CD8-positive, alpha-beta memory T cell (primary cell): ENCODE results near the gene HBQ1. TPM values are rescaled to one million over a fixed set of nuclear protein-coding genes. Genes with fewer than 3 reads are reported as not detected.
"Not testable (repeated sequence)": the region's sequence is repeated elsewhere in the genome, so short reads cannot be mapped to it uniquely, and the experiment has no call there.

Experiments
- CTCF ChIA-PET: fragments of 350-600 bp; sonication (Branson Sonifier 250); formaldehyde crosslinking; loops from one replicate; lab custom pipeline; 2021; ENCODE audit warnings: antibody characterized with exemption; lab: Charles Lee
- POLR2A ChIA-PET: fragments of 350-600 bp; sonication (Branson Sonifier 250); formaldehyde crosslinking; loops from one replicate; lab custom pipeline; 2021; ENCODE audit warnings: antibody characterized with exemption; lab: Charles Lee
- DNase-seq, 5 donors: peaks; one replicate each; pipeline versions ENCODE4 v3.0.0 to v3.0.0-alpha.2; 2020 to 2022; ENCODE audit warnings: mixed read lengths in 1 of 5
- H3K27ac ChIP-seq: one replicate; pipeline ENCODE4 v1.7.0; 2013; ENCODE audit warnings: low read depth, mild to moderate bottlenecking, low read length, moderate library complexity
- H3K27me3 ChIP-seq: 2 replicates; pipeline ENCODE4 v1.7.0; 2013; ENCODE audit warnings: low read length, mild to moderate bottlenecking; ENCODE audit not compliant: insufficient read depth, poor library complexity, severe bottlenecking
- H3K36me3 ChIP-seq: 2 replicates; pipeline ENCODE4 v1.7.0; 2013; ENCODE audit warnings: mild to moderate bottlenecking, low read length, moderate library complexity; ENCODE audit not compliant: insufficient read depth
- H3K4me1 ChIP-seq: 2 replicates; pipeline ENCODE4 v1.7.0; 2013; ENCODE audit warnings: mild to moderate bottlenecking, low read length, moderate library complexity; ENCODE audit not compliant: insufficient read depth
- H3K4me3 ChIP-seq: 2 replicates; pipeline ENCODE4 v1.7.0; 2013; ENCODE audit warnings: mild to moderate bottlenecking, low read length
- H3K9me3 ChIP-seq: 2 replicates; pipeline ENCODE4 v1.7.0; 2013; ENCODE audit warnings: mild to moderate bottlenecking, low read length
- H3K27ac Mint-ChIP-seq, 8 donors: one replicate each; pipeline ENCODE4 v1.8.0; 2020 to 2021; ENCODE audit warnings: mixed read lengths in 8 of 8, mild to moderate bottlenecking in 6 of 8, inconsistent platforms in 3 of 8, moderate library complexity in 3 of 8
- H3K27me3 Mint-ChIP-seq, 2 donors: one replicate each; pipeline ENCODE4 v1.8.0; 2020 to 2021; ENCODE audit warnings: mixed read lengths in 2 of 2, mild to moderate bottlenecking in 1 of 2, moderate library complexity in 1 of 2
- H3K36me3 Mint-ChIP-seq, 3 donors: one replicate each; pipeline ENCODE4 v1.8.0; 2020 to 2021; ENCODE audit warnings: mixed read lengths in 3 of 3, inconsistent platforms in 1 of 3, mild to moderate bottlenecking in 1 of 3
- H3K4me1 Mint-ChIP-seq, 3 donors: one replicate each; pipeline ENCODE4 v1.8.0; 2020 to 2021; ENCODE audit warnings: mixed read lengths in 3 of 3, inconsistent platforms in 1 of 3, mild to moderate bottlenecking in 1 of 3
- H3K4me3 Mint-ChIP-seq, 7 donors: one replicate each; pipeline ENCODE4 v1.8.0; 2020 to 2021; ENCODE audit warnings: mixed read lengths in 7 of 7, mild to moderate bottlenecking in 6 of 7, moderate library complexity in 4 of 7, inconsistent platforms in 2 of 7
- H3K9me3 Mint-ChIP-seq, 5 donors: one replicate each; pipeline ENCODE4 v1.8.0; 2020 to 2022; ENCODE audit warnings: mixed read lengths in 5 of 5, mild to moderate bottlenecking in 3 of 5, moderate library complexity in 2 of 5, inconsistent platforms in 1 of 5
- polyA plus RNA-seq: library from polyadenylated mRNA; unstranded; fragments of 300-500 nt; fragmentation: Illumina TruSeq; gene quantifications from one replicate; pipeline ENCODE4 v1.2.3, GENCODE V29; 2021
- total RNA-seq, 2 experiments: library from RNA; stranded (reverse); gene quantifications; one replicate each; pipeline ENCODE4 v1.2.3, GENCODE V29; 2021

The HBQ1 gene
- total and polyA plus RNA-seq, 3 experiments from 2014 or later = 0.72 TPM; not detected in 2

DNA sequence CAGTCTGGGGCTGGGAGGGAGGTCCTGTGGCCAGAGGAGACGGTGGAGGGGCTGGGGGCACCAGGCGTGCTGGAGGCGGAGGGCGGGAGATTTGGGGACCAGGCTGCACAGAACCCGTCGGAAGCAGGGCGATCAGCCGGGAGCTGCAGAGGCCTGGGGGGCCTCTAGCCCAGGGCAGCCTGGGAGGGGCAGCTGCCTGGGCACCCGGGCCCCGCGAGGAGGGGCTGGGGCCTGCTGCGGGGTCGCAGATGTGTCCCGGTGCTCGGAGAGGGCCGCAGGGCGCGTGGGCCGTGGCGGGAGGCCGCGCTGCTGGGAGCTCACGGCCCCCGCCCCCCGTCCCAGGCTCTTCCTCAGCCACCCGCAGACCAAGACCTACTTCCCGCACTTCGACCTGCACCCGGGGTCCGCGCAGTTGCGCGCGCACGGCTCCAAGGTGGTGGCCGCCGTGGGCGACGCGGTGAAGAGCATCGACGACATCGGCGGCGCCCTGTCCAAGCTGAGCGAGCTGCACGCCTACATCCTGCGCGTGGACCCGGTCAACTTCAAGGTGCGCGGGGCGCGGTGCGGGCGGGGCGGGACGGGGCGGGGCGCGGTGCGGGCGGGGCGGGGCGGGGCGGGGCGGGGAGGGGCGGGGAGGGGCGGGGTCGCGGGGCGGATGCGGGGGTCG lies 26.6 kb upstream of the HBQ1 start:
- H3K4me3 Mint-ChIP-seq, POLR2A ChIA-PET: not testable (repeated sequence)
- H3K4me1 Mint-ChIP-seq = peaks cover 5 to 10% (median 7%) of the 10 kb centered on the region in 3 donors

GRCh38 chr16:154217-155030 lies 25.8 kb upstream of the HBQ1 start:
- no peaks in the 10 kb centered on the region for H3K36me3 ChIP-seq

More for the DNA sequence above, 26.6 kb upstream of the HBQ1 start:
- H3K27ac Mint-ChIP-seq, H3K27ac ChIP-seq, CTCF ChIA-PET, H3K9me3 Mint-ChIP-seq, H3K4me3 ChIP-seq, H3K9me3 ChIP-seq, H3K4me1 ChIP-seq, H3K36me3 ChIP-seq, H3K36me3 Mint-ChIP-seq, H3K27me3 ChIP-seq: not testable (repeated sequence)
- peak in 1 of 5 donors; percentile 5 for DNase-seq
- H3K27me3 Mint-ChIP-seq = peaks cover 26 to 34% of the 10 kb centered on the region in 2 donors

GRCh38 chr16:155031-155398 lies 25.2 kb upstream of the HBQ1 start:
- peaks cover 0 to 4% (median 0%) of the 10 kb centered on the region in 3 donors for H3K36me3 Mint-ChIP-seq
- H3K4me3 ChIP-seq = peak overlapping the region; percentile 37

More at GRCh38 chr16:154217-155030, 25.8 kb upstream of the HBQ1 start:
- peaks cover 10% of the 10 kb centered on the region for H3K27me3 ChIP-seq
- H3K4me1 ChIP-seq = peaks cover 9% of the 10 kb centered on the region
- peak in 3 of 5 donors; percentile 10 to 50 (median 21) for DNase-seq
- ChIA-PET CTCF (no interaction called here), POLR2A (no interaction called here)
- peak overlapping the region; percentile 6 for H3K27ac ChIP-seq
- H3K27ac Mint-ChIP-seq = peak overlapping the region in 1 of 8 donors; percentile 20
- peaks cover 28 to 39% of the 10 kb centered on the region in 2 donors for H3K27me3 Mint-ChIP-seq
- H3K9me3 ChIP-seq = no peaks in the 10 kb centered on the region
- H3K9me3 Mint-ChIP-seq = no peaks in the 10 kb centered on the region
- peak overlapping the region; percentile 71 to 84 (median 81) for H3K4me3 Mint-ChIP-seq
- peak overlapping the region; percentile 37 for H3K4me3 ChIP-seq
- peaks cover 5 to 10% (median 7%) of the 10 kb centered on the region in 3 donors for H3K4me1 Mint-ChIP-seq
- peaks cover 0 to 4% (median 0%) of the 10 kb centered on the region in 3 donors for H3K36me3 Mint-ChIP-seq

DNA sequence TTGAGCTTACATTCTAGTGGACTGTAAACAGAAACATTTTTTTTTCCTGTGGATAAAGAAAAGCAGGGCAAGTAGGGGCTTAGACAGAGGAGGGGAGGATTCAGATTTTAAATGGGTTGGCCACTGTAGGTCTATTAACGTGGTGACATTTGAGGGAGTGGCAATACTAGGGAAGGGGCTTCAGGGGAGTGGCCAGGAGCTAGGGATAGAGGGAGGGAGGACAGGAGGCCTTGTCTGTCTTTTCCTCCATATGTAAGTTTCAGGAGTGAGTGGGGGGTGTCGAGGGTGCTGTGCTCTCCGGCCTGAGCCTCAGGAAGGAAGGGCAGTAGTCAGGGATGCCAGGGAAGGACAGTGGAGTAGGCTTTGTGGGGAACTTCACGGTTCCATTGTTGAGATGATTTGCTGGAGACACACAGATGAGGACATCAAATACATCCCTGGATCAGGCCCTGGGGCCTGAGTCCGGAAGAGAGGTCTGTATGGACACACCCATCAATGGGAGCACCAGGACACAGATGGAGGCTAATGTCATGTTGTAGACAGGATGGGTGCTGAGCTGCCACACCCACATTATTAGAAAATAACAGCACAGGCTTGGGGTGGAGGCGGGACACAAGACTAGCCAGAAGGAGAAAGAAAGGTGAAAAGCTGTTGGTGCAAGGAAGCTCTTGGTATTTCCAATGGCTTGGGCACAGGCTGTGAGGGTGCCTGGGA lies 21.0 kb upstream of the HBQ1 start:
- Histone ChIP-seq H3K36me3 (no peaks in the 10 kb centered on the region), H3K4me3 (no peak overlapping the region), H3K27me3 (peaks cover 9% of the 10 kb centered on the region), H3K9me3 (no peaks in the 10 kb centered on the region), H3K4me1 (peaks cover 8% of the 10 kb centered on the region), H3K27ac (no peak overlapping the region)
- Mint-ChIP-seq H3K27me3 (peaks cover 29 to 44% of the 10 kb centered on the region in 2 donors), H3K9me3 (no peaks in the 10 kb centered on the region), H3K36me3 (peaks cover 0 to 4% (median 0%) of the 10 kb centered on the region in 3 donors), H3K4me3 (no peak overlapping the region), H3K27ac (peak overlapping the region in 2 of 8 donors; percentile 27 to 67), H3K4me1 (peaks cover 5 to 8% (median 7%) of the 10 kb centered on the region in 3 donors)
- CTCF ChIA-PET = interaction anchor here (1.2 kb wide), 1 partner anchor 42 kb away, joined by 3 read pairs; no protein-coding TSS in a partner anchor
- POLR2A ChIA-PET = interaction anchor here (0.6 kb wide), 1 partner anchor 66 kb away, joined by 5 read pairs; no protein-coding TSS in a partner anchor
- DNase-seq = no peak

More at GRCh38 chr16:155031-155398, 25.2 kb upstream of the HBQ1 start:
- H3K36me3 ChIP-seq = no peaks in the 10 kb centered on the region
- H3K4me1 Mint-ChIP-seq = peaks cover 5 to 10% (median 7%) of the 10 kb centered on the region in 3 donors
- CTCF ChIA-PET = interaction anchor here (1.1 kb wide), 1 partner anchor 48 kb away, joined by 3 read pairs; no protein-coding TSS in a partner anchor
- peak overlapping the region; percentile 6 for H3K27ac ChIP-seq
- no peaks in the 10 kb centered on the region for H3K9me3 ChIP-seq
- H3K27me3 ChIP-seq = peaks cover 10% of the 10 kb centered on the region
- POLR2A ChIA-PET = no interaction called here
- H3K27ac Mint-ChIP-seq = peak overlapping the region in 1 of 8 donors; percentile 20
- peak overlapping the region; percentile 71 to 84 (median 81) for H3K4me3 Mint-ChIP-seq
- H3K4me1 ChIP-seq = peaks cover 9% of the 10 kb centered on the region
- peak in 1 of 5 donors; percentile 17 for DNase-seq
- peaks cover 29 to 42% of the 10 kb centered on the region in 2 donors for H3K27me3 Mint-ChIP-seq
- H3K9me3 Mint-ChIP-seq = no peaks in the 10 kb centered on the region

DNA sequence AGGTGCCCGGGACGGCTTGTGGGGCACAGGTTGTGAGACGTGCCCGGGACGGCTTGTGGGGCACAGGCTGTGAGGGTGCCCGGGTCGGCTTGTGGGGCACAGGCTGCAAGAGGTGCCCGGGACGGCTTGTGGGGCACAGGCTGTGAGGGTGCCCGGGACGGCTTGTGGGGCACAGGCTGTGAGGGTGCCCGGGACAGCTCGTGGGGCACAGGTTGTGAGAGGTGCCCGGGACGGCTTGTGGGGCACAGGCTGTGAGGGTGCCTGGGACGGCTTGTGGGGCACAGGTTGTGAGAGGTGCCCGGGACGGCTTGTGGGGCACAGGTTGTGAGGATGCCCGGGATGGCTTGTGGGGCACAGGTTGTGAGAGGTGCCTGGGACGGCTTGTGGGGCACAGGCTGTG lies 20.0 kb upstream of the HBQ1 start:
- DNase-seq, H3K36me3 Mint-ChIP-seq, H3K4me3 ChIP-seq, H3K27ac Mint-ChIP-seq, H3K4me1 ChIP-seq, H3K27me3 ChIP-seq, H3K9me3 ChIP-seq, H3K4me3 Mint-ChIP-seq, CTCF ChIA-PET, H3K36me3 ChIP-seq, H3K27ac ChIP-seq, H3K4me1 Mint-ChIP-seq, POLR2A ChIA-PET, H3K9me3 Mint-ChIP-seq: not testable (repeated sequence)
- peaks cover 23 to 39% of the 10 kb centered on the region in 2 donors for H3K27me3 Mint-ChIP-seq

GRCh38 chr16:160691-161190 lies 19.5 kb upstream of the HBQ1 start:
- Histone ChIP-seq H3K36me3 (no peaks in the 10 kb centered on the region), H3K9me3 (no peaks in the 10 kb centered on the region), H3K27me3 (peaks cover 8% of the 10 kb centered on the region), H3K27ac (no peak overlapping the region), H3K4me3 (no peak overlapping the region), H3K4me1 (peaks cover 8% of the 10 kb centered on the region)
- Mint-ChIP-seq H3K9me3 (no peaks in the 10 kb centered on the region), H3K27me3 (peaks cover 23 to 41% of the 10 kb centered on the region in 2 donors), H3K4me3 (no peak overlapping the region), H3K27ac (no peak overlapping the region), H3K4me1 (peaks cover 0 to 9% (median 5%) of the 10 kb centered on the region in 3 donors), H3K36me3 (no peaks in the 10 kb centered on the region)
- POLR2A ChIA-PET = no interaction called here
- DNase-seq = no peak
- CTCF ChIA-PET = no interaction called here

DNA sequence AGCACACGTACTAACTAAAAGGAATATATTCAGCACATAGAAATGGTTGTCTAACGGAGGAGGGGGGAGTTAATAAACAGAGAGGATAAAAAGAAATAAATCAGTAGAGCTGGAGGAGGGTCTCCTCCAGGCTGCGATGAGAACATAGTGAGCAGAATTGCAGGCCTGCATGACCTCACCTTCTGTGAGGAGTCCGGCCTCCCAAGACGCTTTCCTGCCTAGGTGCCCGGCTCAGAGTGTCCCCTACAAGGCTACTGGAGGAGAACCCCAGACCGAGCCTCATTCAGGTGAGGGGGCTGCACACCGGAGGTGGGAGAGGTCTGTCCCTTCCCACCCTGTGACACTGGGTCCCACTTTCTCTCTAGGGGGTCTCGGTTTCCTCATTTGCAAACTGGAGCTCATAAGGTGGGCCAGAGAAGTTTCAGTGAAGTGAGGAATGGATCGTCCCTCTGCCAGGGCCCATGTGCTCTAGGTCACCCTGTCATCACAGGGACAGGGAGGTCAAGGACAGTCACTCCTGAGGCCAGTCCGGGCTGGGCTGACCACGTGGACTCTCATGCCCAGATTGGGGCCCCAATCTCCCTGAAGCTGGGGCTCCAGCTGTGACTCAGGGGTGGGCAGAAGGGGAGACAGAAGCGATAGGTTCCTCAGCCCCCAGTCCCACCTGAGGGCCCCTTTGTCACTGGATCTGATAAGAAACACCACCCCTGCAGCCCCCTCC lies 17.8 kb upstream of the HBQ1 start:
- Mint-ChIP-seq H3K4me3 (no peak overlapping the region), H3K4me1 (peaks cover 0 to 14% (median 10%) of the 10 kb centered on the region in 3 donors), H3K27ac (peak overlapping the region in 1 of 8 donors; percentile 71), H3K9me3 (no peaks in the 10 kb centered on the region), H3K36me3 (no peaks in the 10 kb centered on the region), H3K27me3 (peaks cover 27 to 46% of the 10 kb centered on the region in 2 donors)
- H3K36me3 ChIP-seq = no peaks in the 10 kb centered on the region
- peaks cover 10% of the 10 kb centered on the region for H3K4me1 ChIP-seq
- POLR2A ChIA-PET = no interaction called here
- no peak overlapping the region for H3K27ac ChIP-seq
- H3K4me3 ChIP-seq = no peak overlapping the region
- no peaks in the 10 kb centered on the region for H3K9me3 ChIP-seq
- CTCF ChIA-PET = no interaction called here
- H3K27me3 ChIP-seq = peaks cover 20% of the 10 kb centered on the region
- no peak for DNase-seq
